ENCODE results near the gene OSBPL9. TPM values are rescaled to one million over a fixed set of nuclear protein-coding genes. Genes with fewer than 3 reads are reported as not detected.
"Not testable (repeated sequence)": the region's sequence is repeated elsewhere in the genome, so short reads cannot be mapped to it uniquely, and the experiment has no call there.

Gene OSBPL9
- total RNA-seq, 1 experiment from 2014 or later = 43.2 TPM

DNA sequence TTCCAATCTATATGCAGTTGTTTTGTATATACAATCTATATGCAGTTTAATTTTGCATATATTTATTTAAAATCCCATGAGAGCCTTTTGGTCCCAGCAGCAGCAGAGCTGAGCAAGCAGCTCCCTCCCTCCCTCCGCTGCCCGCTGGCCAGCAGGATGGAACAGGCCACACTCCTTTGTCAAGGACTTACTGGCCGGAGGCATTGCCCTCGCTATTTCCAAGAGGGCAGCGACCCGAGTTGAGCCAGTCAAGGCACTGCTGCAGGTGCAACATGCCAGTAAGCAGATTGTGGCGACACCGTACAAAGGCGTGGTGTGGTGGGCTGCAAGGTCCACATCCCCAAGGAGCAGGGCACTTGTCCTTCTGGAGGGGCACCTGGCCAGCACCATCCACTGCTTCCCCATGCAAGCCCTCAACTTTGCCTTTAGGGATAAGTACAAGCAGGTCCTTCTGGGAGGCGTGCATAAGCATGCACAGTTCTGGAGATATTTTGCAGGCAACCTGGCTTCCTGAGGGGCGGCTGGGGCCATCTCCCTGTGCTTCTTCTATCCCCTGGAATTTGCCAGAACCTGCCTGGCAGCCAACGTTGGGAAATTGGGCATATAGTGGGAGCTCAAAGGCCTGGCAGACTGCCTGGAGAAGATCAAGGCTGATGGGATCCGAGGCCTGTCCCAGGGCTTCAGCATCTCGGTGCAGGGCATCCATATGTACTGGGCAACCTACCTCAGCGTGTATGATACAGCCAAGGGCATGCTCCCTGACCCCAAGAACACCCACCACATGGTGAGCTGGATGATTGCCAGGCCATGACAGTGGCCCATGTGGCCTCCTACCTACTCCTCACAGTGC lies 92.2 kb downstream of the OSBPL9 start:
- DNase-seq (ENCODE audit: low spot score) = no peak

DNA sequence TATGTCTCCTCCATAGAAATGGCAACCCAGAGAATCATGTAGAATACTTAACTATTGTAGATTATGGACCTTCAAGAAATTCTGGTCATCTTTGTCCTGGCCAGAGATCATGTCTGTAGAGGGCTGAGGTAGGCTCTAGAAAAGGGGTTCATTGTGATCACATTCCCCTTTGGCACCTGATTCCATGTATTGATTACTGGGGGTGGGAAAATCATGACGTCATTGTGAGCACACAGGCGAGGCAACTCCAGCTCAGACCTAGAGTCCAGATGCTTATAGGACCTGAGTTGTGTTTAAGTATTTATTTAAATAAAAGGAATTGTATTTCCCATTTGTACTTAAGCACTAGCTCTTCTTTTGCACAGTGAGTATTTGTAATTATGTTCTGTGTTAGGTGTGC lies 93.1 kb downstream of the OSBPL9 start:
- DNase-seq (ENCODE audit: low spot score) = no peak

DNA sequence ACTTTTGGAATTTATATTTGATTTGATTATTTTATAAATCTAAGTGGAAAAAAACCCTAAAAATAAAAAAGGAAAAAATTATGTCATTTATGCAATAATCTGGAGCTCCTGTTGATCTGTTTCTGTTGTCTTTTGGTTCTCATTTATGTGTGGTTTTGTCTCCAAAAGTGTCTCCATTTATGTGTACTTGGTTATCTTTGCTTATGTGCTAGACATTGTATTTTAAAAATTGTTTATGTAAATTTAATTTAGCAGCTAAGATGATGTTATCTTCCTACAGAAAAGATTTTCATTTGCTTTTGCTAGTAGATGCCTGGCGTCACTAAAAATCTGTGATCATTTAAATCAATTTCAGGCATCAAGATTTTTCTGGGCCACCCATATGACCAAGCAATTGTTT lies 95.7 kb downstream of the OSBPL9 start:
- DNase-seq (ENCODE audit: low spot score) = no peak

DNA sequence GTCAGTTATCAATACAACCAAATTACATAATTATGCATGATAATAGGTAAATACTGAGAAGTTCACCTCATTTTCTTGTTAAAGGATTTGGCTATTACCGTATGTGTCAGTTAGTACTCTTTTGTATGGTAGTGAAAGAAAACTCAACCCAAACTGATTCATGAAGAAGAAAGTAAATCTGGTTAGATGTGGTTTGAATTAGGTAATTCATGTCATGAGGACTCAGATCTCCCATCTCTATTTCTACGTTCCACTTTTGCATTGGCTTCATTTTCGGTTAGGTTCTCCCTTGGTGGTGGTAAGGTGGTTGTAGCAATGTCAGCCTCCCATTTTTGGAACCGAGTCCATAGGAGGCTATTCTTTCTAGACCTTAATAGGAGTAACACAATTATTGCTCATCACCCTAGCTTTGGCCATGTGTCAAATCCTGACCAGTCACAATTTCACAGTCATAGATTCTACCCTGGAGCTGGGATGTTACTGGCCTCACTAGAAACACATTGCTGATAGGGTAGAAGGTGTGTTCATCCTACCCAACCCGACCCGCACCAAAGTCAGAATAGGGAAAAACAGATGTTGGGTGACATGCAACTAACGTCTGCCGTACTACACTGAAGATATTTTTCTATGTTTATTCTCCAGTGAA lies 97.6 kb downstream of the OSBPL9 start:
- no peak for DNase-seq (ENCODE audit: low spot score)

DNA sequence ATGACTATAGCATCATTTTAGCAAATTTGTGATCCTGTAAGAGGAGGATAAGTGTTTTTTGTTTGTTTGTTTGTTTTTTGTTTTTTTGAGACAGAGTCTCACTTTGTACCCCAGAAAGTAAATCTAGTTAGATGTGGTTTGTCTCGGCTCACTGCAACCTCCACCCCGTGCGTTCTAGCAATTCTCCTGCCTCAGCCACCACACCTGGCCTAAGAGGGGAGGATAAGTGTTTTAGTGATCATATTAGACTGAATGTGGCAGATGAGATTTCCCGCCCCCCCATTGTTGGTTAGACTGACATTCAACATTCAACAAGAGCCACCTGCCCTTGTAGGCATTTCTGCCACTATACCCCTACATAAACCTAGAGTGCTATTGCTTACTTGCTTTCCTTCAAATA lies 98.5 kb downstream of the OSBPL9 start:
- no peak for DNase-seq (ENCODE audit: low spot score)

DNA sequence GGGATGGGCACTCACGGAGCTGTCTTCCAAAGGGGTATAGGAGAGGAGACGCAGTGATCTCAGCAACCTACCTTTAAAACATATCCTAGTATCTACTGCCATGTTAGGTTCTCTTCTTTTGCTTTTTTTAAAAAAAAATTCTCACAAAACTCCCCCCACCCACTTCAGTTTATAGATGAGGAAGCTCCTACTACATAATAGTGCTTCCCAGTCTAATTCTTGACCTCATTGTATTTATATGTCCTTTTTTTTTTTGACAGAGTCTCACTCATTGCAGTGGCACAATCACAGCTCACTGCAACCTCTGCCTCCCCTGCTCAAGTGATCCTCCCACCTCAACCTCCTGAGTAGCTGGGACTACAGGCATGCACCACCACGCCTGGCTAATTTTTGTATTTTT lies 99.9 kb downstream of the OSBPL9 start:
- DNase-seq (ENCODE audit: low spot score) = no peak

DNA sequence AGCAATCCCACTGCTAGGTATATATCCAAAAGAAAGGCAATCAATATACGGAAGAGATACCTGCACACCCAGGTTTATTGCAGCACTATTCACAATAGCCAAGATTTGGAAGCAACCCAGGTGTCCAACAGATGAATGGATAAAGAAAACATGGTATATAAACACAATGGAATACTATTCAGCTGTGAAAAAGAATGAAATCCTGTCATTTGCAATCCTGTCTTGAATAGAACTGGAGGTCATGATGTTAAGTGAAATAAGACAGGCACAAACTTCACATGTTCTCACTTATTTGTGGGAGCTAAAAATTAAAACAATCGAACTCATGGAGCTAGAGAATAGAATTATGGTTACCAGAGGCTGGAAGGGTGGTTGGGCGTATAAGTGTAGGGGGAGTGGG lies 101.0 kb downstream of the OSBPL9 start:
- DNase-seq (ENCODE audit: low spot score) = no peak

DNA sequence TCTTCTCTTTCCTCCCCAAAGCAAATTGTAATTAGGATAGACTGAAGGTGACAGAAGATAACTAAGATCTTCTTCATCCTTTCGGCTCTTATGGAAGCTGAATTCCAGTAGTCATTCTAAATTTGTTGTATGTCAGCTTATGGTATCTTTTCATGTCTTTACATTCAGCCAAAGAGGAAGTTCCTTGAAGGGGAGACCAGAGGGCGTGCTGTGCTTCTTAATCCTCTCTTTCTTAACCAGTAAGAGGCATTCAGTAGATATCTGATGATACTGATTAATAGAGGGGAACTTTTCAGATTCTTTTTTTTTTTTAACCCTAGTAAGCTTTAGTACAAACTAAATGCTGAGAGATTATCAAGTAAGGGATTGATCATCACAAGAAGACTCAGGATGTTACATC lies 102.3 kb downstream of the OSBPL9 start:
- no peak for DNase-seq (ENCODE audit: low spot score)

DNA sequence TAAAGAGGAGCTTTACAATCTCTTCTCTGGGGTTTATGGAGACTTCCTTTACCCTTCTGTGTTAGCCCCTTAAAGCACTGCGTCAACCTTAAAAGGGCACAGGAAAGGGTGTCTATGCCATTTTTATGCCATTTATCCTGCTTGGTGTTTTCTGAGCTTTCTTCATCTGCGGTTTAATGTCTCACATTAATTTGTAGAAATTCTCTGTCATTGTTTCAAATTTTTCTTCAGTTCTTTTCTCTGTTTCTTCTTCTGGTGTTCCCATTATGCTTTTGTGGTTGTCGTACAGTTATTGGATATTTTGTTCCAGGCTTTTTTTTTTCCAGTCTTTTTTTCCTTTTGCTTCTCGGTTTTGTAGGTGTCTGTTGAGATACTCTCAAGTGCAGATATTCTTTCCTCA lies 107.9 kb downstream of the OSBPL9 start:
- DNase-seq (ENCODE audit: low spot score) = no peak

DNA sequence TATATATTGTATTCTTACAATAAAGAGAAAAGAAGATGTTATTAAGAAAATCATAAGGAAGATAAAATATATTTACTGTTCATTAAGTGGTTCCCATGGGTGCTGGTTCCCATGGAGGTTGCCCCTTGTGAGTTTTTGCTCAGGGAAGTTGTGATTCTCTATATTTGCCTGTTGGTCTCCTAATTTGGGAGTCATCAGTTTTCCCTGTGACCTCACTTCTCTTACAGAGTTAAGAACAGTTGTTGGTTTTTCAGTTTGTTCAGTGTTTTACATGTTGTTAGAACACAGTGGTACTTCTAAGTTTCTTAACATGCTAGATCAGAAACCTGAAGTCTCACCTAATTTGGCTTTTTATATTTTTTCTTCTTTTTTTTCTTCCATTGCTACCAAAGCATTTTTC lies 109.2 kb downstream of the OSBPL9 start:
- no peak for DNase-seq (ENCODE audit: low spot score)

DNA sequence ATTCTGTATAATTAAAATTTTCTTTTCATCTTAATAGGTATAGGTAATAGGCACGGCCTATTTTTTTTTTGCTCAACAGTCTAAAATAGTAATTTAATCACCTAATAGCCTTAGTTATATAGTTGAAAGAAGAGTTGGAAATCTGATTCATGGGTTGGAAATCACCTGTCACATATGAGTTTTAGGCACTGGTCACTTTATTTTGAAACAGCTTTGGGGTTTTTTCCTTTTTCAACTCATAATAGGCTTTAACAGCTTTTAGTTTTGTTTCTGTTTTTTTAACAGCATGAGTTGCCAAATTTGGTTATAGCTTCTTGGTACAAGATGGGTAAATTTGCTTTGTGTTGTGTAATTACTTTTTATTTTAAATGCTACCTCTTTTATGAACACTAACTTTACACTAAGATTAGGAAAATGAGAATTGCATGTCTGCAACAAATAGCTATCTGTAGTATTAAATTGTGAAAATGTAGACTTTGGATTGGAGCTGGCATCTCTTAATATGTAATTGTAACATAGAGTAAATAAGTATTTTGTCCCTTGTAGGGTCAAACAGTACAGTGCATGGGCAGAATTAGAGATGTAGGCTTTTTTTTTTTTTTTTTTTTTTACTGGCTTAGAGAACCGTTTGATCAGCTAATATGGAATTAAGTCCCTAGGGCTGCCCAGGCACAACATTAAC lies 109.8 kb downstream of the OSBPL9 start:
- DNase-seq (ENCODE audit: low spot score) = no peak

DNA sequence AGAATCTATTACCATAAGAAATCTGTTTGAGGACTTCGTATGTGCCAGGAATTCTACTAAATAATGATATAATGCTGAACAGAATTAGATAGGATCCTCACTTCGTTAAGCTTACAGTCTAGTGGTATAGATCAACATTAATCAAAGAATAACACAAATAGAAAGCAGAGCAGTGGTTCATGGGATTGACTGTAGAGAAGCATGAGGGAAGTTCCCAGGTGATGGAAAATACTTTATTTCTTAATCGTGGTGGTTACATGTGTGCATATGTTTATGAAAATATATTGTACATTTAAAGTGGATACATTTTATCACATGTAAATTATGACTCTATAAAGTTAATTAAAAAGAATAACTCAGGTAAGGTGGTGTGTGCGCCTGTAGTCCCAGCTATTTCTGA lies 110.5 kb downstream of the OSBPL9 start:
- no peak for DNase-seq (ENCODE audit: low spot score)

DNA sequence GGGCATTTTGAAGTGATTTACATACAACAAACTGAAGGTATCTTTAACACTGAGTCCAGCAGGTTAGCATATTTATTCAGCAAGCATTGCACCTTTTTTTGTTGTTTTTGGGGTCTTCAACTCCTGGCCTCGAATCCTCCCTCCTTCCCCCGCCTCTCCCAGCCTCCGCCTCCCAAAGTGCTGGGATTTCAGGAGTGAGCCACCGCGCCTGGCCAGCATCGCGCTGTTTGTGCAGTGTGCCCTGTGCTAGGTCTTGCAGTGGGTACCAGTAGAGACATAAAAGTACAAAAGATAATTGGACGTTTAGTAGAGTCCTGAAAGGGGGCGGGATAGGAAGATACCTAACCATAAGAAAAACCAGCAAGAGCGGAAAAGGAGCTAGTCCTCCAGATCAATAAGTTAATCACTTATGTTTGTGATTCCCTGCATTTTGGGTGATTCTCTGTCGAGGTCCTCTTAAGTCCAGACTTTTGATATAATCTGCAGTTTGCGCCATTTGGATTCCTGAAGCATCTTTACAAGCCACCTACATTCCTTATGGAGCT lies 111.8 kb downstream of the OSBPL9 start:
- DNase-seq (ENCODE audit: low spot score) = no peak

DNA sequence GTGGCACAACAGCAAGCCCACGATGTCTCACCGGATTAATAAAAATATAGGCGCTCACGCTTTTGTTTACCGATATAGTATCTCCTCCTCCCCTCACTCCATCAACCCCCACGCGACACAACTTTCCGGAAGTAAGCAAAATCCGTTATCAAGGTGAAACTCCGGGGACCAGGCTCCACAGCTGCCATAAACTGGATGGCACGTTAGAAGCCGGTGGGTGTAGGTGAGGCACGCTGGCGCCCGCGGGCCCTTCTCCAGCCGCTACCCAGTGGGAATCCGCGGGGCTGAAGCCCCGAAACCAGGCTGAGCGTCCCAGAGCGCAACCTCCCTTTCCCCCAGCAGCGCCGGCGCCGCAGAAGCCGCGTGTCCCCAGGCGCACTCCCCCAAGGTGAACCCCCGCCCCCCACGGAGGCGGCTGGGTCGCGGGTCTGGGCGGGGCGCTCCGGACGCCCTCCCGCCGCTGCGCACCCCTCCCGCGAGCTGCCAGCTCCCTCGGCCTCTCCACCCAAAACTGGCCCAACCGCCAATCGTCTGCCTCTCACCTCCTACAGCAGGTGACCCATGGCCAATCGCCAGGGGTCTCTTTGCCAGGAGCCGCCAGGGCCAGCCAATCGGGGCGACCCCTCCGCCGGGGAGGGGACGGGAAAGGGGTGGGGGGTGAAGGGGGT lies 112.4 kb downstream of the OSBPL9 start:
- DNase-seq (ENCODE audit: low spot score) = peak; percentile 92

DNA sequence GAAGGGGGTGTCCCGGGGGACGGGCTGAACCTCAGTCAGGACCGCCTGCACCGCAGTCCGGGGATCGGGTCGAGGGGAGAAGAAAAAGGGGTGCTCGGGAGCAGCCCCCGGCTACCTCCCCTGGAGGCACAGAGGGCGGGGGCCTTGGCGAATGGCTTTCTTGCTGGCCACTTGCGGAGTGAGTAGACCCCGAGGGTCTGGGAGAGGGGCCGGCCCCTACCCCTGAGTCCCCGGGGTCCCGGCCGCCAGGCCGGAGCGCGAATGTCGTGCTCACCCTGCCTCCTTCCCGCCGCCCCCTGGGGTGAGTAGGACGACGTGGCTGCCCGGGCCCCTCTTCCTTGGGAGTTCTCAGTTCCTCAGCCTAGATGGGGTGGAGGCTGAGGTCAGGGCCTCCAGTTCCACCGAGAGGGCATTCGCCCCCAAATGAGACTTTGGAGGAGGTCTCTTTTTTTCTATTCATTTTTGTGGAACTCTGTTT lies 113.0 kb downstream of the OSBPL9 start:
- DNase-seq (ENCODE audit: low spot score) = peak; percentile 27

DNA sequence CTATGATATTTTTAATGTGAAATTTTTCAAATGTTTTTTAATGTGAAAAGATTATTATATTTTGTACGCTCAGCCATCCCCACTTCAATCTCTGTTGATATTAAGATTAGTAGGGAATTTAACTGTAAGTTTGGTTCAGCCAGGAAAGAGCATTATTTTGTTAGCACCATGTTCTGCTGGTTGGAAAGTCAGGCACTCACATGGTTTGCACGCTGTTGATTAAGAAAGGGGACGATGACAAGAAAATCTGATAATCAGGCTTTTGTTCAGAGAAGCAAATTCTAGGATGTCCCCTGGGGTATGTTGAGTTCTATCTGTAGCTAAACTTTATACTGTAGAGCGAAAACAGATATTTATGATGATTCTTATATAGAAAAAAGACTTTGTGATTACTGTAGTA lies 115.1 kb downstream of the OSBPL9 start:
- DNase-seq (ENCODE audit: low spot score) = no peak

DNA sequence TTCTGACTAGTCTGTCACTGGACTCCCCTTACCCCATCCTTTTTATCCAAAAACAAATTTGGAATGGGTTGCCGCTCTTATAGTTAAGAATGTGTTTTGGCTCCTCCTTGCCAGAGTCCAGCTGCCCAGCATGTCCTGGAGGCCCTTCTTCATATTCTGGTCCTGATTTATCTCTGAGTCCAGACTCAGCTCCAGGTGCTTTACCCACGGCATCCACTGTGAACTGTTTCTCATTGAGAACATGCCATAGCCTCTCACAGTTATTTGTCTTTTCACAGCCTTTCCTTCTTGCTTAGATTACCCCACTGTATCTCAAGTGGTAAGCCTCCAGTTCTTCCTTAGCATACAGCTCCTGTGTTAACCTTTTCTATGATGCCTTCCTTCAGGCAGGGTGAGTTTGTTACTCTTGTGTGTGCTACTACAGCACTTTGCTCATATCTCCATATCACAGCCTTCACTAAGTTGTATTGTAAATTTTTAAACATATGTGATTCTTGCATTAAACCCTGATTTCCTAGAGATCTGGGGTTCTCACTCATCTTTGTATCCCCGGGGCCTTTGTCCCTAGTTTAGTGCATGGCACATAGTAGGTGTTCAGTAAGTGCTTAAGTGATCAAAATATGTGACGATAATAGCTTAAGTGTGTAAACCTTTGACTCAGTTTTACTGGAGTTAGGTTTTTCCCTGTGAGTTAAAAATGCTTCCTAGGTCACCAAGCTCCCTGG lies 116.0 kb downstream of the OSBPL9 start:
- DNase-seq (ENCODE audit: low spot score) = no peak

DNA sequence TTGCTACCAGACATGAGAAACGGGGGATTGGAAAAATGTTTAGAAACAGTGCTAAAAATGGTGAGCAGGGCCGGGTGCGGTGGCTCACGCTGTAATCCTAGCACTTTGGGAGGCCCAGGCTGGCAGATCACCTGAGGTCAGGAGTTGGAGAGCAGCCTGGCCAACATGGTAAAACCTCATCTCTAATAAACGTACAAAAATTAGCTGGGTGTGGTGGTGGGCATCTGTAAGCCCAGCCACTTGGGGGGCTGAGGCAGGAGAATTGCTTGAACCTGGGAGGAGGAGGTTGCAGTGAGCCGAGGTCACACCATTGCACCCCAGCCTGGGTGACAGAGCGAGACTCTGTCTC lies 116.5 kb downstream of the OSBPL9 start:
- not testable (repeated sequence) for DNase-seq (ENCODE audit: low spot score)

DNA sequence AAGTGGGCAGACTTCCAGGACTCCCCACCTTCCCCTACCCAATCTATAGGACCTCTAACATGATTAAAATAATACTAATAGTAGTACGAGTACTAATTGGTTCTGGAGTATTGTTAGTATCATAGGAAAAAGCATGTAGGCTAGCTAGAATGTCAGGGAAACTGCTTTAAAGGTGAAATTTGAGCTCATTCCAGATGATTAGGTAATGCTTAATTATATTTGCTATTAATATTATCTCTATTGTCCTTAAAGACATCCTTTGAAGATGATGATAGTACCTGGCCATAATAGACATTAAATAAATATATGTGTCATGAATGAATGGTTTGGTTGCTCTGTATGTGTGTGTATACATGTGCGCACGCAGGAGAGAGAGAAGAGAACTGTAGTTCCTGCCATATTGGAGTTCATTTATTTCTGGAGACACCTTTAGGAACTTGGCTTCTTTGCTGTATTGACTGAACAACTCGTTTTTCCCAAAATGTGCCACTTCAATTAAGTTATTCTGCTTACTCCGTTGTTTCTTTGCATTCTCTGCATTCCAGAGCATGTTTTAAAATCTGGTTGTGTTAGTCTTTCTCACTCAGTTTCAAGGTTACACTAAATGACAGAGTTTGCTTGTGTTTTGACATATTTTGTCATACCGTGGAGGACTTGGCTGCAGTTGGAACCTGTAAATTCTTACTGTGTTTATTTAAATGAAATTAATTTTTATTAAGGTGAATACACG lies 117.1 kb downstream of the OSBPL9 start:
- DNase-seq (ENCODE audit: low spot score) = no peak

Data from HT-29 (cell line).